Epithelial cell of proximal tubule (primary cell): ENCODE results near the gene STAP1. TPM values are rescaled to one million over a fixed set of nuclear protein-coding genes. Genes with fewer than 3 reads are reported as not detected.

Source experiments
- DNase-seq: peaks from one replicate; pipeline ENCODE4 v3.0.0-alpha.2; 2011; ENCODE audit warnings: low read depth
- H3K4me3 ChIP-seq: 2 replicates; pipeline ENCODE4 v1.5.1; 2011; ENCODE audit warnings: low read depth, mild to moderate bottlenecking, low read length
- total RNA-seq: library from RNA; depleted of rRNA; stranded (reverse); fragments of >200 nt; gene quantifications from 2 replicates; pipeline ENCODE4 v1.2.3, GENCODE V29; 2015
- TF ChIP-seq, protein P1 (sequence below): conservative IDR thresholded peaks from 2 replicates; pipeline ENCODE4 v1.5.1; 2012; ENCODE audit warnings: low read depth, mild to moderate bottlenecking, low read length

Gene STAP1
- total RNA-seq, 1 donor from 2014 or later = not detected

DNA sequence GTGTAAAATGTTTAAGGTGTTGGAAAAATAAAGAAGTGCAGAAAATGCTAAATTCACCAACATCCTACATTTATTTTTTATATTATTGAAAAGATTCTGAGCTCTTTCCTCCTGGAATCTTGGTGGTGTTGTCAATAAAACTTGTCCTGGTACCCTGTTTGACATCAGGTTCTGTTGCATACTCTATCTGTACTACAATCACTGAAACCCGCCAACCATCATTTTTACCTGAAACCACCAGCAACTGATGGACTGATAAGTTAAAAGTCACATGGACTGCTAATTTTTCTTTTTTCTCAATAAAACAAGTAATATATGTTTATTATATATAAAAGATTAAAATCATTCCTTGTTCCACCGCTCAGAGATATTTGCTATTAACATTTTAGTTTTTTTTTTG lies 23.4 kb downstream of the STAP1 start:
- no peak for DNase-seq
- TF ChIP-seq, protein P1, sequence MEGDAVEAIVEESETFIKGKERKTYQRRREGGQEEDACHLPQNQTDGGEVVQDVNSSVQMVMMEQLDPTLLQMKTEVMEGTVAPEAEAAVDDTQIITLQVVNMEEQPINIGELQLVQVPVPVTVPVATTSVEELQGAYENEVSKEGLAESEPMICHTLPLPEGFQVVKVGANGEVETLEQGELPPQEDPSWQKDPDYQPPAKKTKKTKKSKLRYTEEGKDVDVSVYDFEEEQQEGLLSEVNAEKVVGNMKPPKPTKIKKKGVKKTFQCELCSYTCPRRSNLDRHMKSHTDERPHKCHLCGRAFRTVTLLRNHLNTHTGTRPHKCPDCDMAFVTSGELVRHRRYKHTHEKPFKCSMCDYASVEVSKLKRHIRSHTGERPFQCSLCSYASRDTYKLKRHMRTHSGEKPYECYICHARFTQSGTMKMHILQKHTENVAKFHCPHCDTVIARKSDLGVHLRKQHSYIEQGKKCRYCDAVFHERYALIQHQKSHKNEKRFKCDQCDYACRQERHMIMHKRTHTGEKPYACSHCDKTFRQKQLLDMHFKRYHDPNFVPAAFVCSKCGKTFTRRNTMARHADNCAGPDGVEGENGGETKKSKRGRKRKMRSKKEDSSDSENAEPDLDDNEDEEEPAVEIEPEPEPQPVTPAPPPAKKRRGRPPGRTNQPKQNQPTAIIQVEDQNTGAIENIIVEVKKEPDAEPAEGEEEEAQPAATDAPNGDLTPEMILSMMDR = no peak
- H3K4me3 ChIP-seq = no peak overlapping the region

DNA sequence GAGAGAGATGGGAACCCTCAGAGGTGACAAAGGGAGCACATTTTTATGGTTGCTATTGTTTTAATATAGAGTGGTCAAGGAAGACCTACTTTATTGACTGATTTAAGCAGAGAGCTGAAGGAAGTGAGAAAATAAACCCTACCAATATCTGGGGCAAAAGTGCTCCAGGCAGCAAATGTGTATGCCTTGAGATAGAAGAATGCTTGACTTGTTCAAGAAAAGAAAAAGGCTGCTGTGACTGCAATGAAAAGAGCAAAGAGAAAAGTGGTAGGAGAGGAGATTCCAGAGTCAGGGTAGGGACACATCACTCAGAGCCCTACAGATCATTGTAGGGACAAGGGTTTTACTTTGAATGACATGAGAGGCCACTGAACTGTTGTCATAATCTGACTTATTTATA lies 26.0 kb downstream of the STAP1 start:
- TF ChIP-seq, protein P1 = no peak
- no peak overlapping the region for H3K4me3 ChIP-seq
- DNase-seq = no peak

DNA sequence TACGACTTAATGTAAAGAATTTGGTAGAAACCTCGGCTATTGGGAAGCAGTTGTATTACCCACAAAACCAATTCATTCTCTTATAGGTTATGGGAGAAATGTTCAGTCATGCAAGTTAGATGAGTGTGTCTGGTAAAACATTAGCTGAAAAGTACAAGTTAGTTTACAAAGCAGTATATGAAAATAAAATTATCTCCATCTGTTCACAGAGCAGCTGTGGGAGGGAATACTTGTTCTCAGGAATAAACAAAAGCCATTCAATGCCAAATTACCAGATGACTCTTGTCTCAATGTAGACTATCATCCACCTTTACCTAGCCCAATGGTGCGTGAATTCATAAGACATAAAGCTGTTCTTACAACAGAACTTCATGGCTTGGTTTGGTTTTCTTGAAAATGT lies 28.6 kb downstream of the STAP1 start:
- no peak for DNase-seq
- H3K4me3 ChIP-seq = no peak overlapping the region
- TF ChIP-seq, protein P1 = no peak

DNA sequence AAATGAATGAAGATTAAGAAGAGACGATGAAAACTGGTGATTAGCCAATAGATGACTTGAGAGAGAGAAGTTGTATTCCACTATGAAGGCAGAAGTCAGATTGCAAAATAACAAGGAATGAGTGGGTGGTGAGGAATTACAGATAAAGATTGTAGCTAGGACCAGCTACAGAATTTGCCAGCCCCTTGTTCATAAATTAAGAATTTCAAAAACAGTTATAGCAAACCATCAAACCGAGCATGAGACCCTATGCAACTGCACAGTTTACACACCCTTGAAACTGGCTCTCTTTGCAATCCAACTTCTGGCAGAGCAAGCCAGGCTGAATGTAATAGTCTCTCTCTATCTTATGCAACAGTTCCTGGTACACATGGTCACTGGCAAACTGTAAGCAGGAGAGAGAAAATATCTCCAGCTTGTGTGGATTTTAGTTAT lies 35.2 kb downstream of the STAP1 start:
- TF ChIP-seq, protein P1 = no peak
- no peak overlapping the region for H3K4me3 ChIP-seq
- no peak for DNase-seq

DNA sequence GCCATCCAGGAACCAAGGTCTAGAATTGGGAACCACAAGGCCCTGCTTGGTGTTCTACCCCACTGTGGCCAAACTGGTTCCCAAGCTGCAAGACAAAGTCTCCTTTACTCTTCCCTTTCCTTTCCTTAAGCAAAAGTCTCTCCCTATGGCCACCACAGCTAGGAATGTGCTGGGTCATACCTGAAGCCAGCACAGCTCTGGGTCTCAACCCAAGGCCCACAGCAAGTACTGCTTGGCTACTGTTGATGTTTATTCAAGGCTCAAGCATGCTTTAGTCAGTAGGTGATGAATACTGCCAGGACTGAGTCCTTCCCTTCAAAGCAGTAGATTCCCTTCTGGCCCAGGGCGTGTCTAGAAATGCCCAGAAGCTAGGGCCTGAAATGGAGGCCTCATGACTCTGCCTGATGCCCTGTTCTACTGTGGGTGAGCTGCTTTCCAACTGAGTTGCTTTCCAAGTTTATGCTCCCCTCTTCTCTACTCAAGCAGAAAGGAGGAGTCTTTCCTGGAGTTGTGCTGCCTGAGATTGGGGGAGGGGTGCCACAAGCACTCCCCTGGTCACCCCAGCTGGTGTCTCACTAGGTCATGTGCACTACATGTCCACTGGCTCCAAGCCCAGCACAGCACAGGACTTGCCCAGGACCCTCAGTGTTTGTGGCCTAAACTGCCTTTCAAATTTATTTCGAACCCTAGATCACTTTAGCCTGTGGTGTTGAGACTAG lies 44.9 kb downstream of the STAP1 start:
- TF ChIP-seq, protein P1 = no peak
- H3K4me3 ChIP-seq = no peak overlapping the region
- no peak for DNase-seq

DNA sequence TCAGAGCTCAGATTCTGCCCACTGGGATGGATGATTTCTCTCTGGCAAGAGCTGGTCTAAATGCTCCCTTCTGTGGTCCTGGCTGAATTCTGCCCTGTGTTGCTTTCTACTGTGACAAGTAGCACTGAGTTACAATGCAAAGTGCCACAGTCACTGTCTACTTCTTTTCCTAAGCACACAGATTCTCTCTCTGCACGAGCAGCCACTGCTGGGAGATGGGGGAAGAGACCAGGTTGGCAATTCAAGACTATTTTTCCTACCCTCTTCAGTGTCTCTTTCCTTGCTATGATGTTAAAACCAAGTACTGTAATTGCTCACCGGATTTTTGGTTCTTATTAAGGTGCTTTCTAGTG lies 45.5 kb downstream of the STAP1 start:
- no peak for DNase-seq
- TF ChIP-seq, protein P1 = no peak
- no peak overlapping the region for H3K4me3 ChIP-seq

DNA sequence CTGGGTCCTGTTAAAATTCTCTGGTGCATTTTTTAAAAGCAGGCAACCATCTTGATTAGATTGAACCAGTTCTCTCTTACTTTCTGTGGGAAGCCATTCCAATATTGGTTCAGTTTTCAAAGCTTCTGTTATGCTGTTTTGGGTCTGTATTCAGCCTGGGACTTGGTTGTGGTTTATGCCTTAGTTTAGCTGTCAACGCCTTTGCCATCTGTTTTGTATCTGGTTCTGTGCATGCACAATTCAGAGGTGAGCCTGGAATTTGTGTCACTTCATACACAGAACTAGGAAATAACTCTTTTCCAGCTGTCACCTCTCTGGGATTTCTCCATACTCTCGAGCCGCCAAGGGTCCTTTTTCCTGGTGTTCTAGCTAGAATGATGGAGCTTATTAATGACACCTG lies 46.2 kb downstream of the STAP1 start:
- TF ChIP-seq, protein P1 = no peak
- H3K4me3 ChIP-seq = no peak overlapping the region
- no peak for DNase-seq
